Measurements from ENCODE around the gene SPPL2B. TPM values are rescaled to one million over a fixed set of nuclear protein-coding genes. Genes with fewer than 3 reads are reported as not detected.
"Not testable (repeated sequence)": the region's sequence is repeated elsewhere in the genome, so short reads cannot be mapped to it uniquely, and the experiment has no call there.

SPPL2B gene
- total RNA-seq, 1 donor from 2014 or later, result 23.9 TPM

DNA sequence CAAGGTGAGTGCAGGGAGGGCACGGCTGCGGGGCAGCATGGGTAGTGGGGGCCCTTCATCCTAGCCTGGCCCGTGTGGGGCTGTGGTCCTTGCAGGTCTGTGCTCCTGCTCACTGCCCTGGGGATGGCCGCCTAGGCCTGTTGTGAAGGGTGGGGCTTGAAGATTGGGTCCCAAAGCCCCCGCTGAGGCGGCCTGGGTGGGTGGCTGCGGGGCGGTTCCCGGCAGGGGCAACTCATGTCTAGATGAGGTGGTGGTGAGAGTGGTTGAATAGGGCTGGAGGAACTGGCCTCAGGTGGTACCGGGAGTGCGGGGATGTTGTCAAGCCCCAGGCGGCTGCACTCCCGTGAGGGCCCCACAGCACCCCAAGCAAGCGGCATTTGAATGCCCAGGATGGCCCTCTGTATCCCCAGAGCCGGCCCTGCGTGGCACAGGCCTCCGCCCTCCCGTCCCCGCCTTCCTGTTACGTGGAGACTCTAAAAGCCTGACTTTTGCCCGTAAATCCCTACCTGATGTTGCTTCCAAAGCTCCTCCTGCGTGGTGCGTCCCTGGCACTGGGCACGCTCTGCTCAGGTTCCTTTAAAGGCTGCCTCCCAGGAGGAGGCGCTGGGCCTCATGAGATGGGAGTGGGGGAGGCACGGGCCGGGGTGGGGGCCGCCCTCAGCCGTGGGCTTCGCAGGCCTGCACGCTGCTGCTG is 15.0 kb downstream of the SPPL2B start:
- no peak for ATAC-seq (ENCODE audit: poor library complexity)

DNA sequence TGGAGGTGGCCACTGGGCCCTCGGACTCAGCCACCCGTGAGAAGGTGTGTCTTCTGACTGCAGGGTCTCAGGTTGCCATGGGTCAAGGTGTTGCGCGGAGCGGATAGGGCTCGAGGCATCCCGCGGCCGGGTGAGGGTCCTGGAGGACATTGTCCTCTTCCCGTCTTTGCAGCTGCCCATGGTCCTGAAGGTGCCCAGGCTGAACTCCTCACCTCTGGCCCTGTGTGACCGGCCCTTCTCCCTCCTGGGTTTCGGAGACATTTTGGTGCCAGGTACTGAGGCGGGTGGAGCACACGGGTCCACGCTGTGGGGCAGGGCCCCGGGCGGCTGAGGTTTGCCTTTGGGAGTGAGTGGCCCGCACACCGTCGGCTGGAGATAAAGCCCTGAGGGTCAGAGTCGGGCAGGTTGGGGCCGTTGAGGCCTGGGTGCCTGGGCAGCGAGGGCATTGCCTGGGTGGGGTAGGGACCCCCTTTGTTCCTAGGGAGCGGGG is 15.9 kb downstream of the SPPL2B start:
- no peak for DNase-seq
- intact Hi-C loops (cut with DNase I), result no loop called here
- no peak for ATAC-seq (ENCODE audit: poor library complexity)

More for the DNA sequence above, 15.0 kb downstream of the SPPL2B start:
- intact Hi-C loops (cut with DNase I), result no loop called here
- no peak for DNase-seq

DNA sequence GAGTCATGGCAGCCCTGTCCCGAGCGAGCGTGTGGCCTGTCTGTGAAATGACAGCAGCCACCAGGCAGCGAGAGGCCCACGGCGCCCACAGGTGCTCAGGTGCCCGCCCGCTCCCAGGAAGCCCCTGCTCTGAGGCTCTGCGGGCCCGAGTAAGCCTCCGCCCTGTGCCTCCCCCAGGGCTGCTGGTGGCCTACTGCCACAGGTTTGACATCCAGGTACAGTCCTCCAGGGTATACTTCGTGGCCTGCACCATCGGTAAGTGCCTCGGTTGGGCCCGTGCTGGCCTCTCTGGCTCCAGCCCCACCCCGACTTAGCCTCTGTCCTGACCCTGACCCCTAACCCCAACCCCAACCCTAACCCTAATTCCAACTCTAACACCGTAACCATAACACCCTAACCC is 16.6 kb downstream of the SPPL2B start:
- DNase-seq (peak; percentile 20), ATAC-seq (ENCODE audit: poor library complexity) (no peak)
- intact Hi-C loops (cut with DNase I), result no loop called here

DNA sequence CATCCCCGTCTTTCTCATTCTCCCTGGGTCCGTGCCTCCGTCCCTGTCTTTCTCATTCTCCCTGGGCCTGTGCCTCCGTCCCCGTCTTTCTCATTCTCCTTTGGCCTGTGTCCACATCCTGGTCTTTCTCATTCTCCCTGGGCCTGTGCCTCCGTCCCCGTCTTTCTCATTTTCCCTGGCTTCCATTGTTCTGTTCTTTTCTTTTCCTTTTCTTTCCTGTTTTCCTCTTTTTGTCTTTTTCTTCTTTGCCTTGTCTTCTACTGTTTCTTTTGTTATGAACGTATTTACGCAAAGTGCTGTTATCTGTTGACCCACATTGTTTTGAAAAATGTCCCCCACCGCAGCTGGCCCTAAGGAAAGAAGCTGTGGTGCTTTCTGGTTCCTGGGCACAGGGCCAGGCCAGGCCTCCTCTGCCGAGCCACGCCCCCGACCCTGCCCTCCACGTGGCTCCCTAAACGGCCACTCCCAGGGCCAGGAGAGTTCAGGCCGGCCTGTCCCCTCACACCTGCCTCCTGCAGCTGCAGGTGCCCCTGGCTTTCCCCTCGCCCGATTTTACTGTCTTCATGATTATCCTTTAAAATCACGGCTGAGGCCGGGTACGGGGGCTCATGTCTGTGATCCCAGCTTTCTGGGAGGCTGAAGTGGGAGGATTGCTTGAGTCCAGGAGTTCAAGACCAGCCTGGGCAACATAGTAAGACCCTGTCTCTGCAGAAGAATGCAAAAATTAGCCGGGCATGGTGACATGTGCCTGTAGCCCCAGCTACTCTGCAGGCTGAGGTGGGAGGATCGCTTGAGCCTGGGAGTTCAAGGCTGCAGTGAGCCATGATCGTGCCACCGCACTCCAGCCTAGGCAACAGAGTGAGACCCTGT is 17.5 kb downstream of the SPPL2B start:
- intact Hi-C loops (cut with DNase I), result no loop called here
- ATAC-seq (ENCODE audit: poor library complexity), result peak; percentile 61
- peak; percentile 69 for DNase-seq

DNA sequence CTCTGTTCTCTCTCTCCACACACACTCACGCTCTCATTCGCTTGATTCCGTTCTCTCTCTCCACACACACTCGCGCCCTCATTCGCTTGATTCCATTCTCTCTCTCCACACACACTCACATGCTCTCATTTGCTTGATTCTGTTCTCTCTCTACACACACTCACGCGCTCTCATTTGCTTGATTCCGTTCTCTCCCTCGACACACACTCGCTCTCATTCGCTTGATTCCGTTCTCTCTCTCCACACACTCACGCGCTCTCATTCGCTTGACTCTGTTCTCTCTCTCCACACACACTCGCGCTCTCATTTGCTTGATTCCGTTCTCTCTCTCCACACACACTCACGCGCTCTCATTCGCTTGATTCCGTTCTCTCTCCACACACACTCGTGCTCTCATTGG is 21.3 kb downstream of the SPPL2B start:
- intact Hi-C loops (cut with DNase I); ATAC-seq (ENCODE audit: poor library complexity); DNase-seq: not testable (repeated sequence)

DNA sequence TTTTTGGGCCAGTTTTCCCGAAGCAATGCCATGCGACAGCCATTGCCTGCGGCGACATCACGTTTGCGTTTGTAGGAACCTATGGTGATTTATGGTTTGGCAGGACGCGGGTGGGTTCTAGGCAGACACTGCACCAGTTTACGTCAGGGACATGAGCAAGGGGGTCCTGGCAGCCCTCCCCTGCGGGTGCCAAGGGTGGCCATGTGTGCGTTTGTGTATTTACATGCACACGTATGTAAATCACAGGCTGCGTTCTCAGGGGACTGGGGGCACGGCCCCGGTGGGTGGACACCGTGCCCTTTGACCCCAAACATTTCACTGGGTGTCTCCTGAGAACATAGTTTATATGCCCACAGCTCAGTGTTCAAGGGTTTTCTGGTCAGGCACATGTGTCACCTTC is 22.2 kb downstream of the SPPL2B start:
- ATAC-seq (ENCODE audit: poor library complexity), result no peak
- DNase-seq, result no peak
- intact Hi-C loops (cut with DNase I), result no loop called here

DNA sequence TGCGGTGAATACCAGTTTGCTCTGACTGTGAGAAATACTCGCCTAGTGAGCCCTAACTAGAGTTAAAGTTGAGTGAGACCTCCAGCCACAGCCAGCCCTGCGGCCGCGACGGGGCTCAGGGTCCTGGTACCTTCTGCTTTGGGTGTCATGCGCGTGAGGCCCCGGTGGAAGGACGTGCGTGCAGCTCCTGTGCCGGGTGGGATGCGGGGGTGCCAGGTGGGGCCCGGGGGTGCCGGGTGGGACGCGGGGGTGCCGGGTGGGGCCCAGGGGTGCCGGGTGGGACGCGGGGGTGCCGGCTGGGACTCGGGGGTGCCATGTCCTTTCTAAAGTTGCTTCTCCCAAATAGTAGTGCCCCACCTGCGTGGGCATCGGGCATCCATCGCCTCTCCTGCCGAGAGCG is 23.1 kb downstream of the SPPL2B start:
- intact Hi-C loops (cut with DNase I), result no loop called here
- no peak for ATAC-seq (ENCODE audit: poor library complexity)
- no peak for DNase-seq

DNA sequence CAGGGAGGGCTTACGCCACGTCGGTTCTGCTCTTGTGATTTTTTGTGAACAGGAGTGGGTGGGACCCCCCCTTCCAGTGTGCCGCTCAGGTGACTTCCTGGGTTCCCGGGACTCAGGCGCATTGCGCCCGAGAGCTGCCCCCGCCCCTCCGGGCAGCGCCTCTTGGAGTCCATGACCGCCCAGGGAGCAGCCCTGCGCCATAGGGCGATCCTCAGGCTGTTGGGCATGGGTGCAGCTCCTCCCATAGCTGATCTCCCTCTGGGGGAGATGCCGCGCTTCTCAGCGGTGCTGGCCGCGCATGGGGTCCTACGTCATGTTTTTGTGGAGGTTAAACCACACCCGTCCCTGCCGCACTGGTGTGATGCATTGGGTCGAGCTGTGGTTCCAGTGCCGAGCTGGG is 23.6 kb downstream of the SPPL2B start:
- ATAC-seq (ENCODE audit: poor library complexity), result no peak
- intact Hi-C loops (cut with DNase I), result no loop called here
- no peak for DNase-seq

DNA sequence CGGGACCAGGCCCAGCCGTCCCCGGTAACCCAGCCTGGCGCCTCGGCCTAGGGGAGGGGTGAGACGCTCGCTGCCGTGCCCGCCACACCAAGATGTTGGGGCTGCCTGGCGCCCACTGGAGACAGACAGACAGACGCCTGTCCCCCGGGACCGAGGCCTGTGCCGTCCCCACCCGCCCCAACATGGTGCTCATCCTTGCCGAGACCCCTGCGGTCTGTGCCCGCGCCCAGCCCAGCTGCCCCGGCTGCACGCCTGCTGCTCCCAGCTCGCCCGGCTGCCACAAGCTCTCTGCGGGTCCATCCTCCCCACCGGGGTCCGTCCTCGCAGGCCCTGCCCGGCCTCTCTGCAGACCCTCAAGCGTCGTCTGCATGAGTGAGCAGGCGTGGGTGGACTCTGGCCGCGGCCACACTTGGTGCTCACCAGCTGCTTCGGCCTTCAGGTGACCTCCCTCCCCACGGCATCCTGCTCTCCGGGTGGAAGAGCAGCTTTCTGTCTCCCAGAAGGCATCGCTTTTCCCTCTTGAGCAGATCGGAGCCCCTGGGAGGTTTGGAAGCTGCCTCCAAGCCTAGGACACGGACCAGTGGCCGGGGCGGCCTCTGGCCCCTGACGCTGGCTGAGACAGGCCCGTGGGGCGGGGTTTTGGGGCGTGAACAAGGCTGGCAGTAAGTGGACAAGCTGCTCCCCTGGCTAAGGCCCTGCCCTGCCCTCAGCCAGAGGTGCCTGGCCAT is 24.8 kb downstream of the SPPL2B start:
- DNase-seq (no peak), ATAC-seq (ENCODE audit: poor library complexity) (peak; percentile 18)
- intact Hi-C loops (cut with DNase I), result no loop called here

DNA sequence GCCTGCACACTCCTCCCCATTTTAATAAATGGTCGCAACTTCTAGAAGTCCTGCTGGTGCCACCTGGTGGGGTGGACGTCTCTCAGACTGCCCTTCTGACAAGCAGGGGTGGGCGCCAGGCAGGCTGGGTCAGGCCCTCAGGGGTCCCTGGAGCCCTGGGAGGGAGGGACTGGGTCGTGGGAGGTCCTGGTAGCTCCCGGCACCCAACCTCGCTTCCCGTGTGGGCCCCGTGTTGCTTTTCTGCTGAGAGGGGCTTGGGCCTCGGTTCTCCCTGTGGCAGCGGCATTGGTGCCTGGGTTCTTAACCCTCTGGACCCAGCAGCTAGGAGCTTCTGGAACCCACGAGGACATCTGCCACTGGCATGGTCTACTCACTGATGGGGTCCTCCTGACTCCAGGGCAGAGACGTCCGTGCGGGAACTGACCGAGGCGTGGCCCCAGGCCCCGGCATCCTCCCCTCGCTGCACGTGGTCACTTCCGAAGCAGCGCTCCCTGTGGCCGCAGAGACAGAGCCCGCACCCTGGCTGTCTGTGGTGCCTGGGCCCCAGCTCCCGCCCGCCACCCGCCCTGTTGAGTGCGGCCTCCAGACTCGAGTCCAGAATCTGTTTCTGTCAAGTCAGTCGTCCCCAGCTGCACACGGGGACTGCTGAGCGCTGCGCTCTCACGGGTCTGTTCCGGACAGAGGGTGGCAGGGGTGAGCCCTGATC is 25.6 kb downstream of the SPPL2B start:
- no peak for ATAC-seq (ENCODE audit: poor library complexity)
- no peak for DNase-seq
- intact Hi-C loops (cut with DNase I), result no loop called here

DNA sequence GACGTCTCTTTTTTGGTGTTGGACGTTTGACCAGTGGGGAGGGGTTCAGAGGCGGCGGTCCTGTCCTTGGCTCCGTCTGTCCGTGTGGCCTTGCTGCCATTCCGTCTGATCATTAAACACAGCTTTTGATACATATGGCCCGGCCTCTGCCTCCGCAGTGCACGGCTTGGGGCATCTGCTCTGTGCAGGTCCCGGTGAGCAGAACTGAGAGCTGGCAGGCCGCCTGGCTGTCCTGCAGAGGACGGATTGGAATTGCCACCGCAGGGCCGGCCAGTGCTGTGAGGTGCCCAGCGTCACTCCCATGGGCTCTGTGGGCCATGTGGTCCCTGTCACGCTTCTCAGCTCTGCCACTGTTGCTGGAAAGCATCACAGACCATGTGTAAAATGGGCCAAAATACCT is 26.2 kb downstream of the SPPL2B start:
- no peak for DNase-seq
- no peak for ATAC-seq (ENCODE audit: poor library complexity)
- intact Hi-C loops (cut with DNase I), result no loop called here

DNA sequence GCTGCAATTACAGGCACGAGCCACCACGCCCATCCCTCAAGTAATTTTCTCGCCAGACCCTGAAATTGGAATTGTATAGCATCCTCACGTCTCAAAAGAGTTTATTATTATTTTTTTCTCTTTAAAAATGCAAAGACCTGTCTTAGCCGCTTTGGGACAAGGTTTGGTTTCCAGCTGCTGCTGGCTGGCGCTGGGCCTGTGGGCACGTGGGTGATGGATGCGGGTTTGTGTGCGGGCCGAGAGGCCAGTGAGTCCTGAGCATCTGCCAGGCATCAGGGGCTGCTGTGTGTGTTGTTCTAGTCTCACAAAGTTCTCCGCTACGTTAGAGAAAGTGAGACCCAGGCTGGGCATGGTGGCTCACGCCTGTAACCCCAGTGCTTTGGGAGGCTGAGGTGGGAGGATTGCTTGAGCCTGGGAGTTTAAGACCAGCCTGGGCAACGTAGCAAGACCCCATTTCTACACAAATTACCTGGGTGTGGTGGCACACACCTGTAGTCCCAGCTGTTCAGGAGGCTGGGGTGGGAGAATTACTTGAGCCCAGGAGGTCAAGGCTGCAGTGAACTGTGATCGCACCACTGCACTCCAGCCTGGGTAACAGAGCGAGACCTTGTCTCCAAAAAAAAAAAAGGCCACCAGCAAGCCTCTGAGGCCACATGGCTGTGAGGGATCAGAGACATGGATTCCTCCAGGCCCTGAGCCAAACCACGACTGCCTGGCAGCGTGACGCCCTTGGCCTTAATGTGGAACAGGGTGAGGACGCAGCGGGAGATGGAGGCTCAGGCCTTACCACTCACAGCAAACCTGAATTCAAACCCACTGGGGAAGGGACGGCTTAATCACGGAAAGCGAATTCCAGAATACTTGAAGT is 26.9 kb downstream of the SPPL2B start:
- no peak for ATAC-seq (ENCODE audit: poor library complexity)
- DNase-seq, result no peak
- intact Hi-C loops (cut with DNase I), result no loop called here

DNA sequence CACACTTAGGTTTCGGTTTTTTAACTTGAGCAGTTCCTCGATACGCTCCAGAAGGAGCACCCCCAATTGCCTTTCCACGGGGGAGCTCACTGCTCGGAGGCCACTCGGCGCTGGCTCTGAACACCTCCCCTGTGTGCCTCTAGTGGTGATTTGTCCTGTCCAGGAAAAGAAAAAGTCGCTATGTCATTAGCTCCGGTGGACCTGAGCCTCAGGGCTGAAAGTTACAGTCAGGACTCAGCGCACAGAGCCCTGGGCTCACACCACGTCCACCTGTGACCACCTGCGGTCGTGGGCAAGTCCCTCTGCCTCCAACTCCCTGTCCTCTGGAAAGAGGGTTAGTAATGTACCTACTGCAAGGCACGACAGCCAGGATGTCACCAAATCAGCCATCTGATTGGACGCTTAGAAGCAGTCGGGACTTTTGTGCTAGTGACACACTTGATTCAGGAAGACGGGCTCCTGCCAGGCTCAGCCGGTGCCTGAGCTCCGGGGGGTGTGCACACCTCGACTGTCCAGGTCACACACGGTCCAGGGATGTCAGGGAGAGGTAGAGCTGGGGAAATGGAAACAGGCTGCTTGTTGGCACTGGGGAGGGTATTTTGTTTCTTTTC is 27.7 kb downstream of the SPPL2B start:
- intact Hi-C loops (cut with DNase I), result no loop called here
- ATAC-seq (ENCODE audit: poor library complexity), result no peak

DNA sequence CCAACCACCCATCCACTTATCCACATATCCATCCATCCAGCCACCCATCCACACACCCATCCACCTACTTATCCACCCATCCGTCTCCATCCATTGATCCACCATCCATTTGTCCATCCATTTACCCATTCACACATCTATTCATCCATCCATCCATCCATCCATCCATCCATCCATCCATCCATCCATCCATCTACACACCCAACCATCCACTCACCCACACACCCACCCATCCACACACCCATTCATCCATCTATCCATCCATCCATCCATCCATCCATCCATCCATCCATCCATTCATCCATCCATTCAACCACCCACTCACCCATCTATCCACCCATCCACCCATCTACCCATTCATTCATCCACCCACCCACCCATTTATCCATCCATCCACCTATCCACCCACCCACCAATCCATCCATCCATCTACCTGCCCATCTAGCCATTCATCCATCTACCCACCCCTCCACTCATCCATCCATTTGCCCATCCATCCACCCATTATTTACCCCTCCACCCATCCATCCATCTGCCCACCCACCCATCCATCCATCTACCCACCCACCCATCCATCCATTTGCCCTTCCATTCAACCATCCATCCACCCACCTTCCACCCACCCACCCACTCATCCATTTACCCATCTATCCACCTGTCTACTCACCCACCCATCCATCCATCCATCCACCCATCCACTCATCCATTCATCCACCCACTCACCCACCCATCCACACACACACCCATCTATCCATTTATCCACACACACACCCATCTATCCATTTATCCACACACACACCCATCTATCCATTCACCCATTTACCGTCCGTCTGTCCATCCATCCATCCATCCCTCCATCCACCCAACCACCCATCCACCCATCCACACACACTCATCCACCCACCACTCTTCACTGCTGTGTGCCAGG is 29.1 kb downstream of the SPPL2B start:
- intact Hi-C loops (cut with DNase I), result no loop called here
- no peak for ATAC-seq (ENCODE audit: poor library complexity)

More for the DNA sequence above, 27.7 kb downstream of the SPPL2B start:
- DNase-seq, result no peak

DNA sequence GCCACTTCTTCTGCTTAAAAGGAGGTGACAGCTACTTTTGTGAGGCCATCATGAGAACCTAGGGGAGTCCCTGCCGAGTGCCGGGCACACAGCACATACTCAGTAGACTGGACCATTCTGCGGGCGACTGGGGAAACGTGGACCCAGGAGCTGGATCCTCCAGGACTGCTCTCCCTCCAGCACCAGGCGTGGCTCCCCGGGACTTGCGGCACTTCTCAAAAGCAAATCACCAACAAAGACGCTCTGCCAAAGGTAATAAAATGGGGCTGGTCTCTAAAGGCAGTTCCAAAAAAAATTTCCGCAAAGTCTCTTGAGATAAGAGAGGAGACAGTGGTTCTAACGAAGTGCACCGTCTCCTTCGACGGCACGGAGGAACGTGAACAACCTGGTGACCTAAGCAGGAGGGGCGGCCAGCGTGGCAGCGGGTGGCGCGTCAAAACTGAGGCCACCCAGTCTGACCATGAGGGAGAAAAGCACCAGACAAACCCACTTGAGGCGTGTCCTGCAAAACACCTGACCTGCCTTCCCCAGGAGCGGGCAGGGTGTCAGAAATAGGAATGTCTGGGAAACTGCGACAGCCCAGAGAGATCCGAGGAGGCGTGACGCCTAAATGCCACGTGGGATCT is 30.2 kb downstream of the SPPL2B start:
- ATAC-seq (ENCODE audit: poor library complexity), result no peak

More for the DNA sequence above, 29.1 kb downstream of the SPPL2B start:
- DNase-seq, result no peak

More for the DNA sequence above, 30.2 kb downstream of the SPPL2B start:
- DNase-seq, result no peak
- intact Hi-C loops (cut with DNase I), result no loop called here

Measured in Right ventricle myocardium superior (tissue), 1 donor.